IPS DF 19.7 (cell line): Measurements from ENCODE around the gene LRRFIP1.

ENCODE experiments used
- DNase-seq: peaks from one replicate; pipeline ENCODE4 v3.0.0-alpha.2; 2013; ENCODE audit warnings: low read depth, low spot score

The LRRFIP1 gene

DNA sequence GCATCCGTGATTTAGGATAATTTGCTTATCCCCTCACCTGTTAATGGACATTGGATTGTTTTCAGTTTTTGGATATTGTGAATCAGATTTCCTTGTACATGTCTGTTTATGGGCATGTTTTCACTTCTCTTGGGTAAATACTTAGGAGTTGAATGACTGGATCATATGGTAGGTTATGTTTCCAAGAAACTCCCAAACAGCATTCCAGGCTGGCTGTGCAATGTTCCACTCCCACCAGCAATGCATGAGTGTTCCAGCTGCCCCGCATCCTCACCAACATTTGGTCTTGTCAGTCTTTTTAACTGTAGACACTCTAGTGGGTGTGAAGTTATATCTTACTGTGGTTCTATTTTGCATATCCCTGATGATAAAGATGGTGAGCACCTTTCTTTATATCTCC is 8.9 kb upstream of the LRRFIP1 start:
- DNase-seq = no peak

DNA sequence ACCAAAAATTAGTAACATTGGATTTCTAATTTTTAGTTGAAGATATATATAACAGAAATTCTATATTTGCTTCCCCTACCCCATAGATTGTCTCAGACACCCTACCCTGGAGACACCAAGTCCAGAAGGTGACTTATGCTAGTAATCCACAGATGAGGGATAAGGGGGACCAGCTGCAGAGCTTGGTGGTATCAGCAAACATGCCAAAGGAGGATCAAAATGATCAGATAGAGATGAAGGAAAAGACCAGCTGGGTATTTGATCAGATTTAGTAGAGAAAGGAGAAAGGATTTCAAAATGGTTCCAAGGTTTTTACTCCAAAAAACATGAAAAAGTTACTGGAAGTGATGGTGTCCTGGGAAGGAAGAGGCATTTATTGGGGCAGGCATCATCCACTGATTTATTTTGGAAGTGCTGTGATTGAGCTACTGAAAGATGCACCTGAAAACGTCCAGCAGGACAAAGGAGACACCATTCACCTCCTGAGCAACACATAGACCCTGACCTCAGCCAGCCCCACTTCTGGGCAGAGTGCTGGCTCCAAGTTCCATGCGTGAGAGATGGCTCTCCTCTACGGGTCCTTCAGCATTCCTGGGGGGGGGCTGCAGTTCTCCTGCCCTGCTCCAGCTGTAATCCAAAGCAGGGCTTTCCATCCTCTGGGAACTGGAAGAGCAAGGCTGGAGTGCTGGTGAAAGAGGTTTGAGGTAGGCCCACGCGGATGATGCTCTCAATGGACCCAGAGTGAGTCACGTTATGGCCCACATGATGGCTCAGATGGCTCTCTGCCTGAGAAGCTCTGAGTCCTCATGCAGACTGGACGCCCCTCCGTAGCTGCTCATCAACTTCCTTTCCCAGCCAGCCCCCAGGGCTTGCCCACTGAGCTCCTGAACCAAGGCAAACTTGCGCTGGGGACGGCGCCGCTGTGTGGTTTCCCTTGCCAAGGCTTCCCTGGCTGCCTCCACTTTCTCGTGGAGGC is 3.7 kb upstream of the LRRFIP1 start:
- DNase-seq = no peak

GRCh38 chr2:237624565-237624964 is 2.8 kb upstream of the LRRFIP1 start:
- no peak for DNase-seq

- DNase-seq = no peak
Observed at GRCh38 chr2:237625216-237625705, 2.1 kb upstream of the LRRFIP1 start.

DNA sequence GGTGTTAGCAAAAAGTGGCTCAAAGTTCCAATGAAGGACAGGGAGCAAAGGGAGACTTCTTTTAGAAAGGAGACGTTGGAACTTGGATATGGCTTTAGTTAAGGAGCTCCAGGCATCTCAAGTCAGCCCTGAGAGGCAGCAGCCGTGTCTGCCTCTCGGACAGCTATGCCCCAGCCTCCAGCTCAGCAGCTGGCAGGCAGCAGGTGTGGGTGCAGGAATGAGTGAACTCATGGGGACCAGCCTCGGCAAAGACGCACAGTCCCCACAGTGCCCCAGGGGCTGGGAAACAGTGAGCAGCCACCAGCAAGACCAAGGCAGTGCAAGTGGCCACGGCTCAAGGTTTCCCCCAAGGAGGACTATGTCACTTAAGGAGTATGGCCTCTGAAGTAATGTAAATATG is 1.6 kb upstream of the LRRFIP1 start:
- DNase-seq = no peak

DNA sequence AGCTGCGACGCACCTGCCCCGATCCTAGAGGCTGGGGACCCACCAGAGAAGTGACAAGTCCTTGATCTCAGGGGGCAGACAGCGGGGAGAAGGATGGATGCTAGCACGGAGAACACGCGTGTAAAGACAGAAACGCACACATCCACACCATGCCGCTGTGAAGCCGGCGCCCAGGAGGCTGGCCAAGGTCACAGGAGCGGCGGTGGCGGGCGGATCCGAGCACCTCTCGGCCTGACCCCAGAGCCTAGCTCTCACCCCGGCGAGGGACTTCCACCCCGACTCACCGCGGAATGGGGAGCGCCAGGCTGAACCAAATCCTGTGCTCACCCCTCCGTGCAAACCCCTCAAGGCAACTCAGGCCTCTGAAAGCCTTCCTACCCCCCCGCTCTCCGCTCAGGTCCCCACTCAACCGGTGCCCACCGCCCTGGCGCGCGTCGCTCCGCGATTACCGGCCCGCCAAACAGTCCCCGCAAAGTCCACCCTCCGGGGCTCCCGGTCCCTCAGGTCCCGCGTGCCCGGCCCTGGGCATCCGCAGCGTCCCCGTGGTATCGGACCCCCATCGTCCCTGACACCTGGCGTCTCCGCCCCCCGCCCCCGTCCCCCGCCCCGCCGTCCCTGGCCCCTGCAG is 460 bp upstream of the LRRFIP1 start:
- no peak for DNase-seq

- DNase-seq = no peak
Observed at GRCh38 chr2:237628247-237629187, 1.1 kb downstream of the LRRFIP1 start.

DNA sequence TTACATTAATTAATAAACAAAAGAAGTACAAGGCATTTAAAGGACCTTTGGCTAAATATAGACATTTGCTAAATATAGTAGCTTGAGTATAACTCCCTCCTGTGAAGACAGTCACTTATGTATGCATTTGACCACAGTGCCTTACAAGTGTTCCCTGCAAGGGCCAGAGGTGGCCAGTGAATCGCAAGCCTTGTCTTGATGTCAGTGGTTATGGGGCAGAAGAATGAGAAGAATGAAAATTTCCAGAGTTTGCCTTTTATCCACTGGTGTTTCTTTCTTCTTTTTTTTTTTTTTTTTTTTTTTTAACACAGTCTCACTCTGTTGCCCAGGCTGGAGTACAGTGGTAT is 1.8 kb downstream of the LRRFIP1 start:
- no peak for DNase-seq

GRCh38 chr2:237629739-237630138 is 2.4 kb downstream of the LRRFIP1 start:
- no peak for DNase-seq

DNA sequence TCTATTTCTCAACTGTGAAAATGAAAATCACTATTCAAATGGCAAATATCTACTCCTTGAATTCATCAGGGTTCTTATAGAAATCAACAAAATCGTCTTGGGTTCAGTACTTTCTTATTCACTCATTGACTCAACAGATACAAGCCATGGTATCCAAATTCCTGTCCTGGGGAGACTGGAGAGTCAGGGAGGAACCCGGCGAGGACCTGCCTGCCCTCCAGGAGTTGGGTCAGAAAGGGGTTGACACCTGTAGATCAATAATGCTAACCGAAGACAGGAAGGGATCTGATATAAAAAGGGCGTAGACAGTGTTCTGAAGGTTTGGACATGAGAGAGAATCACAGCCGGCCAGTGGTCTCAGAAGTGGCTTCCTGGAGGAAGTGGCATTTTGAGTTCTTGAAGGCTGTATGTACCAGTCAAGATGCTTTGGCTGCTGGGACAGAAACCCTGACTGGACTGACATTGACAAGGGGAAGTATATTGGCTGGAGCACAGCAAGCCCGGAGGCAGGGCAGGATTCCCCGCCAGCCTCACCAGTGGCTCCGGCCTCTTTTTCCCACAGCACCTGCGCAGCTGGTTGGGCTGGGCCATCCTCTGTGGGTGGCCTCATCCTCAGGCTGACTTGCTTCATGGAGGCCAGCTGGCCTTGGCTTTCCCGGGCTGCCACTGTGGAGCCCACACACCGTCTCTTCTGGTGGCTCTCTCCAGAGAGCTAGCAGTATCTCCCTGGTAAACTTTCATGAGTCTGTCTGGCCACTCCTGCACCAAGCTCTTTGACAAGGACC is 3.0 kb downstream of the LRRFIP1 start:
- no peak for DNase-seq

GRCh38 chr2:237631007-237631785 is 3.8 kb downstream of the LRRFIP1 start:
- no peak for DNase-seq

- no peak for DNase-seq
Observed at GRCh38 chr2:237631801-237632585, 4.6 kb downstream of the LRRFIP1 start.

DNA sequence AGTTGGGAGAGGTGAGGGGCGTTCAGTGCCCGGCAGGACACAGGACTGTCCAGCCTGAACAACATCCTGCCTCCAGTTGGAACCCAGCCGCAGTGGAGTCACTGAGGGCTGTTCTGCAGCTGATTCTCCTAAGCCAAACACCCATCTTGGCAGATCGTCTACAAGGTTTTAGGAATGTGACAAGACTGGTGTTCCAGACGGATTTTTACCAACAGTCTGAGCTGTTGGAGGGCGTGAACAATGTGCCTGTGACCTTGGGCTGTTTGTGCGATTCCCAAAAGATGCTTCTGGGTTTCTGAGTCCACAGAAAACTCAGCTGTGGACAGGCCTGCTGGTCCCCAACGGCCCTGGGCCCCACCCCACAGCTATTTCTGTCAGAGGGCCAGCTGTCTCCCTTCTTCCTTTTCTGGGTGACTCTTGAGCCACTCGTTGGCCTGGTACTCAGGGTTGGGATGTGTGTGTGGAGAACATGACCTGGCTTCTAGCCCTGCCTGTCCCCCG is 5.7 kb downstream of the LRRFIP1 start:
- no peak for DNase-seq

- DNase-seq = no peak
Observed at GRCh38 chr2:237636578-237636977, 9.2 kb downstream of the LRRFIP1 start.

- DNase-seq = no peak
Observed at GRCh38 chr2:237637429-237638135, 10.2 kb downstream of the LRRFIP1 start.

GRCh38 chr2:237638176-237638575 is 10.8 kb downstream of the LRRFIP1 start:
- DNase-seq = no peak

- no peak for DNase-seq
Observed at GRCh38 chr2:237639052-237639835, 11.9 kb downstream of the LRRFIP1 start.

- no peak for DNase-seq
Observed at GRCh38 chr2:237639836-237640220, 12.4 kb downstream of the LRRFIP1 start.
